Measurements from ENCODE around the gene HOXD4. TPM values are rescaled to one million over a fixed set of nuclear protein-coding genes. Genes with fewer than 3 reads are reported as not detected.

HOXD4 gene
- total and polyA plus RNA-seq, 3 donors from 2014 or later: 2.7 to 13.3 (median 11.5) TPM

DNA sequence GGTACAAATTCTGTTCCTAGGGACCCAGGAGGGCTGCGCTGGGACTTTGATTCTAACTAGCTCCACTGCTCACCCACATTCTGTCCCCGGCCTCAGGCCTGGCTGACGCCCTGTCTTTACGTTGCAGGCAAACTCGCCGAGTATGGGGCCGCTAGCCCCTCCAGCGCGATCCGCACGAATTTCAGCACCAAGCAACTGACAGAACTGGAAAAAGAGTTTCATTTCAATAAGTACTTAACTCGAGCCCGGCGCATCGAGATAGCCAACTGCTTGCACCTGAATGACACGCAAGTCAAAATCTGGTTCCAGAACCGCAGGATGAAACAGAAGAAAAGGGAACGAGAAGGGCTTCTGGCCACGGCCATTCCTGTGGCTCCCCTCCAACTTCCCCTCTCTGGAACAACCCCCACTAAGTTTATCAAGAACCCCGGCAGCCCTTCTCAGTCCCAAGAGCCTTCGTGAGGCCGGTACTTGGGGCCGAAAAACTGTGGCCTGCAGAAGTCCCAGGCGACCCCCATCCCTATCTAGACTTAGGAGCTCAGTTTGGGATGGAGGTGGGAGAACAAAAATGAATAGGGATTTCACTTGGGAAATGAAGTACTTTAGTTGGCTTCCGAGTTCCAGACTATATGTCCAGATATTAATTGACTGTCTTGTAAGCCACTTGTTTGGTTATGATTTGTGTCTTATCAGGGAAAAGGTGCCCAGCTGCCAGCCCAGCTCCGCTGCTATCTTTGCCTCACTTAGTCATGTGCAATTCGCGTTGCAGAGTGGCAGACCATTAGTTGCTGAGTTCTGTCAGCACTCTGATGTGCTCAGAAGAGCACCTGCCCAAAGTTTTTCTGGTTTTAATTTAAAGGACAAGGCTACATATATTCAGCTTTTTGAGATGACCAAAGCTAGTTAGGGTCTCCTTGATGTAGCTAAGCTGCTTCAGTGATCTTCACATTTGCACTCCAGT is 38.6 kb downstream of the HOXD4 start:
- peak overlapping the region; percentile 65 to 66 for H3K4me3 ChIP-seq
- no peaks in the 10 kb centered on the region for H3K9me3 ChIP-seq
- TF ChIP-seq POLR2A (IDR thresholded peaks at IDR 0.05): no peak
- TF ChIP-seq, protein P1, sequence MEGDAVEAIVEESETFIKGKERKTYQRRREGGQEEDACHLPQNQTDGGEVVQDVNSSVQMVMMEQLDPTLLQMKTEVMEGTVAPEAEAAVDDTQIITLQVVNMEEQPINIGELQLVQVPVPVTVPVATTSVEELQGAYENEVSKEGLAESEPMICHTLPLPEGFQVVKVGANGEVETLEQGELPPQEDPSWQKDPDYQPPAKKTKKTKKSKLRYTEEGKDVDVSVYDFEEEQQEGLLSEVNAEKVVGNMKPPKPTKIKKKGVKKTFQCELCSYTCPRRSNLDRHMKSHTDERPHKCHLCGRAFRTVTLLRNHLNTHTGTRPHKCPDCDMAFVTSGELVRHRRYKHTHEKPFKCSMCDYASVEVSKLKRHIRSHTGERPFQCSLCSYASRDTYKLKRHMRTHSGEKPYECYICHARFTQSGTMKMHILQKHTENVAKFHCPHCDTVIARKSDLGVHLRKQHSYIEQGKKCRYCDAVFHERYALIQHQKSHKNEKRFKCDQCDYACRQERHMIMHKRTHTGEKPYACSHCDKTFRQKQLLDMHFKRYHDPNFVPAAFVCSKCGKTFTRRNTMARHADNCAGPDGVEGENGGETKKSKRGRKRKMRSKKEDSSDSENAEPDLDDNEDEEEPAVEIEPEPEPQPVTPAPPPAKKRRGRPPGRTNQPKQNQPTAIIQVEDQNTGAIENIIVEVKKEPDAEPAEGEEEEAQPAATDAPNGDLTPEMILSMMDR (IDR thresholded peaks at IDR 0.05): no peak
- H3K4me1 ChIP-seq: no peaks in the 10 kb centered on the region
- no peak for DNase-seq
- no peak overlapping the region for H3K27ac ChIP-seq
- H3K36me3 ChIP-seq (ENCODE audit: low read depth, missing control alignments): no peaks in the 10 kb centered on the region
- H3K27me3 ChIP-seq: no peaks in the 10 kb centered on the region
- 37 to 43% methylated on average over 27 to 28 of the region's 28 CpGs for WGBS, 2 donors
- intact Hi-C loops (cut with DNase I; ENCODE audit: low total_unique reads): no loop called here

DNA sequence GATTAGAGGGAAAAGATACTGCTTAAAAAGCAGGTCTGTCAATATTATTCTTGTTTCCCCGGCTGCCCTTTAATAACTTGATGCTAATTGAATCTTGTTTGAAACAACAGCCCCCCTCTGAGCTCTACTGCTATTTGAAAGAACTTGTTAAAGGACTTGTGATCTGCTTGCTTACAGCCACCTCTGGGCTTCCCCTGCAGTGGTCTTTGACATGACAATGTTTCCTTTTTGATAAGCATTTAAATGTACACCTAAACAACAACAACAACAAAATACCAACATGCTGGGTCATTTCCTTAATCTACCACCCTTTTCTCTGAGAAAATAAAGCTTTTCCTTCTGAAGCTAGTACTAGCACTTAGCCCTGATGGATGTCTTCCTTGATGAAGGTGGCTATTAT is 41.0 kb downstream of the HOXD4 start:
- DNase-seq: no peak
- TF ChIP-seq POLR2A (IDR thresholded peaks at IDR 0.05): no peak
- TF ChIP-seq, protein P1 (IDR thresholded peaks at IDR 0.05): no peak
- no peak overlapping the region for H3K4me3 ChIP-seq
- H3K27me3 ChIP-seq: no peaks in the 10 kb centered on the region
- no peaks in the 10 kb centered on the region for H3K4me1 ChIP-seq
- no peaks in the 10 kb centered on the region for H3K9me3 ChIP-seq
- H3K27ac ChIP-seq: no peak overlapping the region
- H3K36me3 ChIP-seq (ENCODE audit: low read depth, missing control alignments): no peaks in the 10 kb centered on the region
- WGBS, 2 donors: 68 to 85% methylated on average over 1 of the region's 1 CpG
- intact Hi-C loops (cut with DNase I; ENCODE audit: low total_unique reads): no loop called here

DNA sequence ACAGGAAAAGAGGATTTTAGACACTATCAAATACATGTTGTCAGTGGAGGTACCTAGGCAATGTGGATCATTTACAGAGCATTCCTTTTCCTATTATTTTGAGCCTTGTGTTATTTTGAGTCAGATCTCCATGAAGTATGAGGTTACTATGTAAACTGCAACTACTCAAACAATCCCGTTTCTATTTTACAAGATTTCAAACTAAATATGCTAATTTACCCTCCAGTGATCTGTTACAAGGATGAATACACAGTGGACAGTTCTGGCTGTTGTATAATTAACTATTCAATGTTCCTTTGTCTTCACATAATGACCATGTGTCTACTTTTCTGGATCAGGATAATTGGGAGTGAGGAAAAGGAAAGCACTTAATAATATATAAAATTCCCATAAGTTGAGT is 41.7 kb downstream of the HOXD4 start:
- H3K36me3 ChIP-seq (ENCODE audit: low read depth, missing control alignments): no peaks in the 10 kb centered on the region
- H3K4me1 ChIP-seq: no peaks in the 10 kb centered on the region
- no peaks in the 10 kb centered on the region for H3K27me3 ChIP-seq
- 63 to 67% methylated on average over 1 of the region's 1 CpG for WGBS, 2 donors
- H3K9me3 ChIP-seq: no peaks in the 10 kb centered on the region
- H3K27ac ChIP-seq: no peak overlapping the region
- intact Hi-C loops (cut with DNase I; ENCODE audit: low total_unique reads): no loop called here
- no peak overlapping the region for H3K4me3 ChIP-seq
- TF ChIP-seq, protein P1 (IDR thresholded peaks at IDR 0.05): no peak
- no peak for TF ChIP-seq POLR2A (IDR thresholded peaks at IDR 0.05)
- DNase-seq: no peak

DNA sequence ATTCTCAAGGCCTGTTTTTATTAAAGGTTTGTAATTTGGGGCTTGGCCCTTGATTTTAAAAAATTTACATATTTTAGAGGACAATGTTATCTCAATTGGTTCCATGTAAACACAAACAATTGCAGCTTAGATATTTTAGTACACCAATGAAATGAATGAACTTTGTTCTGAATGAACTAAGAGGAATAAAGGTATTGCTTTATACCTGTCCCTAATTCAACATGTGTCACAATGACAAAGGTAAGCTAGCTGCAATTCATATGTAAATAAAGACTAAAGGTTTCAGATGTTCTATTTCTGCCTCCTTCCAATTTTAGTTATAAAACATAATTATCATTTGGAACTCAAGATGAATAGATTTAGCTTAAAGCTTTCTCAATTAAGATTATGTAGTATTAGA is 48.6 kb downstream of the HOXD4 start:
- Histone ChIP-seq H3K4me1 (no peaks in the 10 kb centered on the region), H3K9me3 (no peaks in the 10 kb centered on the region), H3K36me3 (ENCODE audit: low read depth, missing control alignments) (no peaks in the 10 kb centered on the region), H3K27me3 (no peaks in the 10 kb centered on the region), H3K4me3 (no peak overlapping the region), H3K27ac (no peak overlapping the region)
- DNase-seq: no peak
- TF ChIP-seq POLR2A (IDR thresholded peaks at IDR 0.05): no peak
- TF ChIP-seq, protein P1 (IDR thresholded peaks at IDR 0.05): no peak
- intact Hi-C loops (cut with DNase I; ENCODE audit: low total_unique reads): no loop called here

DNA sequence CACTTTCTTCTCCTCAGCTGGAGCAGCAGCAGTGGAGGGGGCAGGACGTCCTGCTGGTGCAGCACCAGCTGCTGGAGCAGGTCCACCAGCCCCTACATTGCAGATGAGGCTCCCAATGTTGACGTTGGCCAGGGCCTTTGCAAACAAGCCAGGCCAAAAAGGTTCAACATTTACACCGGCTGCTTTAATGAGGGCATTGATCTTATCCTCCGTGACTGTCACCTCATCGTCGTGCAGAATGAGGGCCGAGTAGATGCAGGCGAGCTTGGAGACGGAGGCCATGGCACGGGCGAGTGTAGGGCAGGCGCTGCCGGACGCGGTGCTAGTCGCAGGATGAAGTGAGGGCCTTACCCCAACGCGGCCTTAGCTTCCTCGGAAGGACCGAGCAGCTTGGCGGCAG is 49.6 kb downstream of the HOXD4 start:
- TF ChIP-seq POLR2A (IDR thresholded peaks at IDR 0.05): no peak
- TF ChIP-seq, protein P1 (IDR thresholded peaks at IDR 0.05): no peak
- no peaks in the 10 kb centered on the region for H3K9me3 ChIP-seq
- no peak overlapping the region for H3K27ac ChIP-seq
- H3K4me1 ChIP-seq: no peaks in the 10 kb centered on the region
- H3K36me3 ChIP-seq (ENCODE audit: low read depth, missing control alignments): no peaks in the 10 kb centered on the region
- no peaks in the 10 kb centered on the region for H3K27me3 ChIP-seq
- 59 to 77% methylated on average over 21 of the region's 21 CpGs for WGBS, 2 donors
- H3K4me3 ChIP-seq: no peak overlapping the region
- DNase-seq: no peak
- intact Hi-C loops (cut with DNase I; ENCODE audit: low total_unique reads): no loop called here
